Pancreas (tissue), 10 donors: ENCODE data around the gene MAP3K8. TPM values are rescaled to one million over a fixed set of nuclear protein-coding genes. Genes with fewer than 3 reads are reported as not detected.

Experiments used
- ATAC-seq, 4 donors: fragments of 200-7000 bp; cut with Tn5 transposase; one replicate each; pipeline versions ENCODE4 v1.8.0 to v1.9.1; 2020; ENCODE audit warnings: mild to moderate bottlenecking in 4 of 4, moderate library complexity in 4 of 4
- DNase-seq, 6 donors: peaks; one replicate each; pipeline ENCODE4 v3.0.0-alpha.2; 2020
- FAIRE-seq: peaks from 2 replicates; lab custom pipeline; 2012; peaks lifted over from hg19 to GRCh38; lab: Jason Lieb, UNC
- H3K27ac ChIP-seq, 4 donors: fragments of 200-600 bp; sonication (generic); 1 replicate in 3 of 4; 2 replicates in 1 of 4; pipeline versions ENCODE4 v1.5.0 to v1.8.0; 2020
- H3K27me3 ChIP-seq, 4 donors: fragments of 200-600 bp; one replicate each; pipeline ENCODE4 v1.8.0; 2021
- H3K36me3 ChIP-seq, 3 donors: fragments of 200-600 bp; sonication (generic) in 1 of 3; one replicate each; pipeline versions ENCODE4 v1.5.0 to v1.8.0; 2020 to 2021
- H3K4me1 ChIP-seq, 3 donors: fragments of 200-600 bp; one replicate each; pipeline ENCODE4 v1.8.0; 2021
- H3K4me3 ChIP-seq, 4 donors: fragments of 200-600 bp; sonication (generic) in 2 of 4; one replicate each; pipeline versions ENCODE4 v1.5.0 to v1.8.0; 2020 to 2021
- H3K9me3 ChIP-seq, 4 donors: fragments of 200-600 bp; one replicate each; pipeline ENCODE4 v1.8.0; 2021
- CTCF ChIP-seq, 4 donors: fragments of 200-600 bp; sonication (generic) in 3 of 4; IDR thresholded peaks; one replicate each; pipeline versions ENCODE4 v1.5.0 to v1.8.0; 2021; ENCODE audit warnings: antibody characterized with exemption in 4 of 4
- WGBS, 2 donors: extraction: QIAGEN DNeasy Blood & Tissue Kit; methylation state at CpG; one replicate each; pipeline ENCODE4 v1.1.7; 2013; 5-methylcytosine and 5-hydroxymethylcytosine counted together
- intact Hi-C, 3 donors: fragments of 100-400 bp; cut with DNase I; formaldehyde crosslinking; loops; one replicate each; pipeline versions ENCODE4 v1.11.1 to v1.14.2; 2022
- polyA plus RNA-seq, 2 donors: library from polyadenylated mRNA; stranded (reverse); fragments of 200-250 nt; gene quantifications; one replicate each; pipeline ENCODE4 v1.2.3, GENCODE V29; 2013
- total RNA-seq, 6 donors: library from RNA; stranded (reverse); fragmentation: NEBNext Ultra II Directional in 4 of 6; extraction: Animal tissue kit (Norgen Biotek cat#: 25700) in 4 of 6; gene quantifications; one replicate each; pipeline versions ENCODE4 v1.2.1 to v1.2.4, GENCODE V29; 2021 to 2023
- donor health status: healthy with polysubstance abuse.
- donor health status: DM: no; HTN: no; CAD: no; lungs with moderate emphysema.
- donor health status: DM: no; HTN: no; CAD: no.
- donor health status: control.
- donor health status: control.
- donor health status: Bipolar disorder and iron deficiency.
- donor health status: DM: yes; HTN: yes; CAD: no.
- donor health status: DM: no; HTN: no; CAD: no.
- donor health status: DM: no; HTN: no; CAD: no.
- donor health status: DM: yes; HTN: yes; CAD: no.

MAP3K8 gene
- total and polyA plus RNA-seq, 8 donors = 2.8 to 13.0 (median 5.3) TPM

- no peak for FAIRE-seq
- WGBS, 2 donors = 48 to 52% methylated on average over 3 of the region's 3 CpGs
- TF ChIP-seq CTCF (IDR thresholded peaks at IDR 0.05) = no peak
- no peak for DNase-seq
- no peak for ATAC-seq
- Histone ChIP-seq H3K27me3 (no peaks in the 10 kb centered on the region), H3K27ac (peak overlapping the region in 2 of 4 donors; percentile 98 to 99), H3K4me1 (peaks cover 0 to 14% (median 3%) of the 10 kb centered on the region in 3 donors), H3K9me3 (no peaks in the 10 kb centered on the region), H3K36me3 (no peaks in the 10 kb centered on the region), H3K4me3 (peak overlapping the region in 2 of 4 donors; percentile 60 to 91)
- intact Hi-C loops = no loop called here
Measured at GRCh38 chr10:30436671-30437030, 2.7 kb downstream of the MAP3K8 start.

GRCh38 chr10:30437031-30437841 is 3.3 kb downstream of the MAP3K8 start:
- H3K9me3 ChIP-seq = no peaks in the 10 kb centered on the region
- H3K4me1 ChIP-seq = peaks cover 0 to 14% (median 3%) of the 10 kb centered on the region in 3 donors
- no peaks in the 10 kb centered on the region for H3K36me3 ChIP-seq
- no peaks in the 10 kb centered on the region for H3K27me3 ChIP-seq
- no peak for TF ChIP-seq CTCF (IDR thresholded peaks at IDR 0.05)
- no peak for ATAC-seq
- H3K4me3 ChIP-seq = peak overlapping the region in 2 of 4 donors; percentile 13 to 91
- FAIRE-seq = no peak
- intact Hi-C loops = no loop called here
- peak overlapping the region in 2 of 4 donors; percentile 54 to 98 for H3K27ac ChIP-seq
- 60 to 61% methylated on average over 13 of the region's 13 CpGs for WGBS, 2 donors
- DNase-seq = no peak

- Histone ChIP-seq H3K4me1 (peaks cover 0 to 14% (median 3%) of the 10 kb centered on the region in 3 donors), H3K9me3 (no peaks in the 10 kb centered on the region), H3K27me3 (no peaks in the 10 kb centered on the region), H3K27ac (no peak overlapping the region), H3K4me3 (peak overlapping the region in 2 of 4 donors; percentile 3 to 13), H3K36me3 (no peaks in the 10 kb centered on the region)
- DNase-seq (no peak), ATAC-seq (no peak), FAIRE-seq (no peak)
- 17 to 21% methylated on average over 5 of the region's 5 CpGs for WGBS, 2 donors
- TF ChIP-seq CTCF (IDR thresholded peaks at IDR 0.05) = no peak
- intact Hi-C loops = no loop called here
Measured at GRCh38 chr10:30438021-30438850, 4.3 kb downstream of the MAP3K8 start.

- FAIRE-seq = no peak
- peaks cover 0 to 14% (median 3%) of the 10 kb centered on the region in 3 donors for H3K4me1 ChIP-seq
- intact Hi-C loops = no loop called here
- no peaks in the 10 kb centered on the region for H3K27me3 ChIP-seq
- 94 to 96% methylated on average over 3 of the region's 3 CpGs for WGBS, 2 donors
- H3K9me3 ChIP-seq = no peaks in the 10 kb centered on the region
- no peak for TF ChIP-seq CTCF (IDR thresholded peaks at IDR 0.05)
- ATAC-seq = no peak
- no peak overlapping the region for H3K4me3 ChIP-seq
- H3K27ac ChIP-seq = no peak overlapping the region
- no peak for DNase-seq
- no peaks in the 10 kb centered on the region for H3K36me3 ChIP-seq
Measured at GRCh38 chr10:30439931-30440330, 5.9 kb downstream of the MAP3K8 start.
